ENCODE measurements around the gene CAPN3. TPM values are rescaled to one million over a fixed set of nuclear protein-coding genes. Genes with fewer than 3 reads are reported as not detected.

CAPN3 gene
- total RNA-seq, 1 donor from 2014 or later: not detected

- Histone ChIP-seq H3K27me3 (no peaks in the 10 kb centered on the region), H3K4me1 (no peaks in the 10 kb centered on the region), H3K4me3 (no peak overlapping the region), H3K27ac (no peak overlapping the region), H3F3A (ENCODE audit: low read depth) (no peaks in the 10 kb centered on the region), H3K36me3 (no peaks in the 10 kb centered on the region), H3K9me3 (ENCODE audit: low read depth) (no peaks in the 10 kb centered on the region), H3K79me2 (ENCODE audit: low read depth) (no peaks in the 10 kb centered on the region), H2AFZ (replicated peaks) (no peak overlapping the region), H3K4me2 (no peak overlapping the region), H3K9ac (no peak overlapping the region), H4K20me1 (ENCODE audit: low read depth) (no peaks in the 10 kb centered on the region)
- no peak overlapping the region for H3K4me3 Mint-ChIP-seq
- H3K36me3 Mint-ChIP-seq: peaks cover 2% of the 10 kb centered on the region
- no peaks in the 10 kb centered on the region for H3K9me3 Mint-ChIP-seq
- no peak for DNase-seq (ENCODE audit: low spot score)
- no peaks in the 10 kb centered on the region for H3K4me1 Mint-ChIP-seq
- TF ChIP-seq EZH2phosphoT487 (IDR thresholded peaks at IDR 0.05): no peak
- TF ChIP-seq CTCF (IDR thresholded peaks at IDR 0.05): no peak
- no peak for TF ChIP-seq EZH2 (IDR thresholded peaks at IDR 0.05)
- no peak overlapping the region for H3K27ac Mint-ChIP-seq
- no peaks in the 10 kb centered on the region for H3K27me3 Mint-ChIP-seq (ENCODE audit: insufficient read depth, low read depth)
These were observed 30.1 kb upstream of the CAPN3 start for GRCh38 chr15:42329161-42329560.

GRCh38 chr15:42329992-42330391 is 29.3 kb upstream of the CAPN3 start:
- Histone ChIP-seq H3K36me3 (no peaks in the 10 kb centered on the region), H3K9ac (no peak overlapping the region), H4K20me1 (ENCODE audit: low read depth) (no peaks in the 10 kb centered on the region), H2AFZ (replicated peaks) (no peak overlapping the region), H3K4me2 (no peak overlapping the region), H3K4me1 (no peaks in the 10 kb centered on the region), H3K9me3 (ENCODE audit: low read depth) (no peaks in the 10 kb centered on the region), H3K79me2 (ENCODE audit: low read depth) (no peaks in the 10 kb centered on the region), H3K27ac (no peak overlapping the region), H3K4me3 (no peak overlapping the region), H3F3A (ENCODE audit: low read depth) (no peaks in the 10 kb centered on the region), H3K27me3 (no peaks in the 10 kb centered on the region)
- H3K9me3 Mint-ChIP-seq: peaks cover 4% of the 10 kb centered on the region
- H3K27me3 Mint-ChIP-seq (ENCODE audit: insufficient read depth, low read depth): no peaks in the 10 kb centered on the region
- H3K4me1 Mint-ChIP-seq: no peaks in the 10 kb centered on the region
- no peak overlapping the region for H3K4me3 Mint-ChIP-seq
- H3K27ac Mint-ChIP-seq: no peak overlapping the region
- TF ChIP-seq CTCF (IDR thresholded peaks at IDR 0.05) (no peak), EZH2 (IDR thresholded peaks at IDR 0.05) (no peak), EZH2phosphoT487 (IDR thresholded peaks at IDR 0.05) (no peak)
- no peak for DNase-seq (ENCODE audit: low spot score)
- no peaks in the 10 kb centered on the region for H3K36me3 Mint-ChIP-seq

- no peaks in the 10 kb centered on the region for H3K36me3 Mint-ChIP-seq
- Histone ChIP-seq H3K4me2 (no peak overlapping the region), H3K4me1 (no peaks in the 10 kb centered on the region), H3K4me3 (no peak overlapping the region), H3F3A (ENCODE audit: low read depth) (no peaks in the 10 kb centered on the region), H2AFZ (replicated peaks) (no peak overlapping the region), H3K27ac (no peak overlapping the region), H3K9ac (no peak overlapping the region), H4K20me1 (ENCODE audit: low read depth) (no peaks in the 10 kb centered on the region), H3K36me3 (no peaks in the 10 kb centered on the region), H3K9me3 (ENCODE audit: low read depth) (no peaks in the 10 kb centered on the region), H3K79me2 (ENCODE audit: low read depth) (no peaks in the 10 kb centered on the region), H3K27me3 (no peaks in the 10 kb centered on the region)
- H3K9me3 Mint-ChIP-seq: peaks cover 10% of the 10 kb centered on the region
- H3K4me1 Mint-ChIP-seq: no peaks in the 10 kb centered on the region
- no peaks in the 10 kb centered on the region for H3K27me3 Mint-ChIP-seq (ENCODE audit: insufficient read depth, low read depth)
- no peak overlapping the region for H3K27ac Mint-ChIP-seq
- TF ChIP-seq EZH2 (IDR thresholded peaks at IDR 0.05) (no peak), CTCF (IDR thresholded peaks at IDR 0.05) (no peak)
- no peak for DNase-seq (ENCODE audit: low spot score)
- no peak overlapping the region for H3K4me3 Mint-ChIP-seq
These were observed 28.1 kb upstream of the CAPN3 start for GRCh38 chr15:42331235-42331634.

GRCh38 chr15:42332331-42332730 is 27.0 kb upstream of the CAPN3 start:
- Histone ChIP-seq H3F3A (ENCODE audit: low read depth) (no peaks in the 10 kb centered on the region), H4K20me1 (ENCODE audit: low read depth) (no peaks in the 10 kb centered on the region), H3K27me3 (no peaks in the 10 kb centered on the region), H3K79me2 (ENCODE audit: low read depth) (no peaks in the 10 kb centered on the region), H3K27ac (no peak overlapping the region), H3K4me1 (no peaks in the 10 kb centered on the region), H2AFZ (replicated peaks) (no peak overlapping the region), H3K4me3 (no peak overlapping the region), H3K9ac (no peak overlapping the region), H3K36me3 (no peaks in the 10 kb centered on the region), H3K9me3 (ENCODE audit: low read depth) (no peaks in the 10 kb centered on the region), H3K4me2 (no peak overlapping the region)
- Mint-ChIP-seq H3K4me3 (no peak overlapping the region), H3K4me1 (no peaks in the 10 kb centered on the region), H3K27ac (no peak overlapping the region), H3K27me3 (ENCODE audit: insufficient read depth, low read depth) (no peaks in the 10 kb centered on the region), H3K36me3 (no peaks in the 10 kb centered on the region), H3K9me3 (peaks cover 14% of the 10 kb centered on the region)
- no peak for DNase-seq (ENCODE audit: low spot score)
- TF ChIP-seq EZH2 (IDR thresholded peaks at IDR 0.05) (no peak), CTCF (IDR thresholded peaks at IDR 0.05) (no peak), EZH2phosphoT487 (IDR thresholded peaks at IDR 0.05) (no peak)
